Heart left ventricle (tissue), 16 donors: ENCODE data around the gene DNMT3A. TPM values are rescaled to one million over a fixed set of nuclear protein-coding genes. Genes with fewer than 3 reads are reported as not detected.

Experiments used
- ATAC-seq, 4 donors: fragments of 200-7000 bp; cut with Tn5 transposase; one replicate each; pipeline ENCODE4 v1.9.1; 2020 to 2022; ENCODE audit warnings: moderate library complexity in 4 of 4, mild to moderate bottlenecking in 3 of 4, moderate number of reproducible peaks in 1 of 4
- DNase-seq, 5 donors: peaks; one replicate each; pipeline ENCODE4 v3.0.0-alpha.2; 2020
- H3K27ac ChIP-seq, 12 donors: fragments of 200-600 bp; sonication (generic) in 4 of 12; one replicate each; pipeline versions ENCODE4 v1.5.0 to v1.8.0; 2016 to 2022; ENCODE audit warnings: mild to moderate bottlenecking in 2 of 12
- H3K27me3 ChIP-seq, 9 donors: fragments of 200-600 bp; sonication (generic) in 2 of 9; one replicate each; pipeline versions ENCODE4 v1.5.1 to v1.8.0; 2016 to 2022; ENCODE audit warnings: mild to moderate bottlenecking in 3 of 9
- H3K36me3 ChIP-seq, 9 donors: fragments of 200-600 bp; sonication (generic) in 2 of 9; one replicate each; pipeline versions ENCODE4 v1.5.0 to v1.8.0; 2018 to 2022; ENCODE audit warnings: mild to moderate bottlenecking in 2 of 9
- H3K4me1 ChIP-seq, 12 donors: fragments of 200-600 bp; sonication (generic) in 4 of 12; one replicate each; pipeline versions ENCODE4 v1.5.0 to v1.8.0; 2016 to 2022; ENCODE audit warnings: mild to moderate bottlenecking in 3 of 12
- H3K4me3 ChIP-seq, 12 donors: fragments of 200-600 bp; sonication (generic) in 4 of 12; one replicate each; pipeline versions ENCODE4 v1.5.0 to v1.8.0; 2017 to 2022; ENCODE audit warnings: mild to moderate bottlenecking in 9 of 12, moderate library complexity in 4 of 12
- H3K9me3 ChIP-seq, 12 donors: fragments of 200-600 bp; sonication (generic) in 4 of 12; one replicate each; pipeline versions ENCODE4 v1.5.0 to v1.8.0; 2016 to 2022; ENCODE audit warnings: mild to moderate bottlenecking in 1 of 12
- CTCF ChIP-seq, 12 donors: fragments of 200-600 bp; sonication (generic) in 4 of 12; IDR thresholded peaks; one replicate each; pipeline versions ENCODE4 v1.5.0 to v1.8.0; 2018 to 2022; ENCODE audit warnings: antibody characterized with exemption in 12 of 12, mild to moderate bottlenecking in 5 of 12
- POLR2A ChIP-seq, 2 donors: fragments of 450-650 bp; IDR thresholded peaks; one replicate each; pipeline ENCODE4 v1.6.1; 2017; ENCODE audit warnings: antibody characterized with exemption in 2 of 2, mild to moderate bottlenecking in 2 of 2, moderate library complexity in 2 of 2
- WGBS, 4 donors: extraction: QIAGEN DNeasy Blood & Tissue Kit in 2 of 4; methylation state at CpG; one replicate each; pipeline versions ENCODE4 v1.1.5 to v1.1.7; 2013 to 2018; 5-methylcytosine and 5-hydroxymethylcytosine counted together
- intact Hi-C, 10 donors: fragments of 100-400 bp; cut with DNase I; formaldehyde crosslinking; loops; one replicate each; pipeline versions ENCODE4 v1.11.1 to v1.14.2; 2022
- polyA plus RNA-seq, 2 donors: library from polyadenylated mRNA; stranded (reverse); fragments of 200-250 nt; gene quantifications; one replicate each; pipeline ENCODE4 v1.2.3, GENCODE V29; 2013
- total RNA-seq, 9 donors: library from RNA; depleted of rRNA in 2 of 9; stranded (reverse); fragments of >200 nt in 2 of 9; fragmentation: NEBNext Ultra II Directional in 3 of 9; extraction: Animal tissue kit (Norgen Biotek cat#: 25700) in 3 of 9; gene quantifications; one replicate each; pipeline versions ENCODE4 v1.1.0 to v1.2.4, GENCODE V29; 2016 to 2023
- donor health status: ischemic (EF 13 %, LVEDD 7.1; RV severe dilation, severe dysfunction).
- donor health status: healthy with polysubstance abuse.
- donor health status: DM: no; HTN: yes; CAD: no.
- donor health status: DM: no; HTN: no; CAD: no.
- donor health status: ischemic (EF 25% LVEDD 6.9; RV normal size, moderate dysfunction).
- donor health status: ischemic (EF 25% LVEDD 5.7; RV mildly dilated, moderate dysfunction).
- donor health status: healthy.
- donor health status: DM: yes; HTN: yes; CAD: no.
- donor health status: ischemic (EF 35%, LVEDD 5.7; RV mildly dilated, moderate dysfunction).
- donor health status: nonischemic (EF 11% LVEDD 7.7; RV severe dilation, severe dysfunction).
- donor health status: DM: yes; HTN: yes; CAD: no.
- donor health status: PGD.
- donor health status: ischemic (EF 29% LVEDD 5.4; RV normal size, mild dysfunction).
- donor health status: nonischemic (EF 23%, LVEDD 6.1; RV moderate dilation, normal function).

DNMT3A gene
- total and polyA plus RNA-seq, 11 donors, result 3.5 to 26.0 (median 16.0) TPM

GRCh38 chr2:25306777-25307368, 34.9 kb downstream of the DNMT3A start:
- intact Hi-C loops, result loop anchor here in 3 of 10 donors (5.0 kb wide), 1 partner anchor 35 kb away; the partner anchor contains the start of gene DNMT3A (in 3 of the 3)
- Histone ChIP-seq H3K9me3 (no peaks in the 10 kb centered on the region), H3K4me3 (no peak overlapping the region), H3K27me3 (no peaks in the 10 kb centered on the region), H3K4me1 (peaks cover 0 to 97% (median 73%) of the 10 kb centered on the region in 12 donors), H3K36me3 (peaks cover 0 to 36% (median 9%) of the 10 kb centered on the region in 9 donors), H3K27ac (no peak overlapping the region)
- no peak for TF ChIP-seq CTCF (IDR thresholded peaks at IDR 0.05)
- ATAC-seq (peak; percentile 53 to 60 (median 56)), DNase-seq (peak in 2 of 5 donors; percentile 73 to 87)
- 52 to 67% (median 64%) methylated on average over 6 of the region's 6 CpGs for WGBS, 4 donors

- Histone ChIP-seq H3K27ac (peak overlapping the region in 1 of 12 donors; percentile 13), H3K4me1 (peaks cover 0 to 93% (median 64%) of the 10 kb centered on the region in 12 donors), H3K36me3 (peaks cover 0 to 34% (median 13%) of the 10 kb centered on the region in 9 donors), H3K9me3 (no peaks in the 10 kb centered on the region), H3K27me3 (no peaks in the 10 kb centered on the region), H3K4me3 (no peak overlapping the region)
- DNase-seq (peak in 2 of 5 donors; percentile 41 to 55), ATAC-seq (peak; percentile 7 to 65 (median 14))
- intact Hi-C loops, result loop anchor here in 3 of 10 donors (5.0 kb wide), 1 partner anchor 37 kb away; the partner anchor contains the start of gene DNMT3A (in 3 of the 3)
- no peak for TF ChIP-seq POLR2A (IDR thresholded peaks at IDR 0.05)
- TF ChIP-seq CTCF (IDR thresholded peaks at IDR 0.05), result no peak
- 28 to 50% (median 42%) methylated on average over 8 to 10 of the region's 10 CpGs for WGBS, 4 donors
These were observed 36.0 kb downstream of the DNMT3A start for GRCh38 chr2:25305775-25306174.

GRCh38 chr2:25304826-25305596, 36.7 kb downstream of the DNMT3A start:
- Histone ChIP-seq H3K4me1 (peaks cover 0 to 85% (median 56%) of the 10 kb centered on the region in 12 donors), H3K27ac (no peak overlapping the region), H3K9me3 (no peaks in the 10 kb centered on the region), H3K4me3 (no peak overlapping the region), H3K36me3 (peaks cover 0 to 37% (median 16%) of the 10 kb centered on the region in 9 donors), H3K27me3 (no peaks in the 10 kb centered on the region)
- ATAC-seq, result no peak
- intact Hi-C loops, result loop anchor here in 3 of 10 donors (5.0 kb wide), 1 partner anchor 37 kb away; the partner anchor contains the start of gene DNMT3A (in 3 of the 3)
- TF ChIP-seq POLR2A (IDR thresholded peaks at IDR 0.05) (no peak), CTCF (IDR thresholded peaks at IDR 0.05) (no peak)
- no peak for DNase-seq
- WGBS, 4 donors, result 64 to 72% (median 69%) methylated on average over 16 of the region's 16 CpGs

GRCh38 chr2:25304321-25304720, 37.4 kb downstream of the DNMT3A start:
- Histone ChIP-seq H3K27ac (no peak overlapping the region), H3K36me3 (peaks cover 0 to 43% (median 23%) of the 10 kb centered on the region in 9 donors), H3K4me1 (peaks cover 0 to 80% (median 52%) of the 10 kb centered on the region in 12 donors), H3K9me3 (no peaks in the 10 kb centered on the region), H3K27me3 (no peaks in the 10 kb centered on the region), H3K4me3 (no peak overlapping the region)
- 76 to 81% (median 77%) methylated on average over 15 of the region's 15 CpGs for WGBS, 4 donors
- TF ChIP-seq POLR2A (IDR thresholded peaks at IDR 0.05), result no peak
- no peak for TF ChIP-seq CTCF (IDR thresholded peaks at IDR 0.05)
- no peak for DNase-seq
- intact Hi-C loops, result no loop called here
- ATAC-seq, result peak in 1 of 4 donors; percentile 29
